Hepatocyte (in vitro differentiated cells): Measurements from ENCODE around the gene PTPRN2. TPM values are rescaled to one million over a fixed set of nuclear protein-coding genes. Genes with fewer than 3 reads are reported as not detected.

Experiments used
- DNase-seq: peaks from one replicate; pipeline ENCODE4 v3.0.0-alpha.2; 2016; ENCODE audit warnings: low spot score
- H2AFZ ChIP-seq: fragments of 200-600 bp; sonication (generic); 2 replicates; pipeline ENCODE4 v1.6.0; 2016; ENCODE audit warnings: antibody characterized with exemption, mild to moderate bottlenecking
- H3K27ac ChIP-seq: fragments of 200-600 bp; sonication (generic); 2 replicates; pipeline ENCODE4 v1.5.1; 2016; ENCODE audit warnings: mild to moderate bottlenecking
- H3K27me3 ChIP-seq: fragments of 200-600 bp; sonication (generic); 2 replicates; pipeline ENCODE4 v1.6.1; 2016
- H3K36me3 ChIP-seq: fragments of 200-600 bp; sonication (generic); replicated peaks from 2 replicates; pipeline ENCODE4 v1.5.1; 2016; ENCODE audit warnings: low read depth; ENCODE audit not compliant: insufficient read depth
- H3K4me1 ChIP-seq: fragments of 200-600 bp; sonication (generic); 2 replicates; pipeline ENCODE4 v1.5.1; 2016; ENCODE audit warnings: mild to moderate bottlenecking, moderate library complexity; ENCODE audit not compliant: insufficient read depth
- H3K4me2 ChIP-seq: fragments of 200-600 bp; sonication (generic); 2 replicates; pipeline ENCODE4 v1.6.0; 2016
- H3K4me3 ChIP-seq: fragments of 200-600 bp; sonication (generic); 2 replicates; pipeline ENCODE4 v1.5.1; 2016; ENCODE audit warnings: mild to moderate bottlenecking
- H3K79me2 ChIP-seq: fragments of 200-600 bp; sonication (generic); 2 replicates; pipeline ENCODE4 v1.6.0; 2017; ENCODE audit warnings: mild to moderate bottlenecking
- H3K9me2 ChIP-seq: fragments of 200-600 bp; sonication (generic); replicated peaks from 2 replicates; pipeline ENCODE4 v1.6.0; 2017; ENCODE audit warnings: mild to moderate bottlenecking; ENCODE audit not compliant: insufficient read depth
- H3K9me3 ChIP-seq: fragments of 200-600 bp; sonication (generic); 2 replicates; pipeline ENCODE4 v1.5.1; 2016; ENCODE audit warnings: low read depth, mild to moderate bottlenecking
- H4K20me1 ChIP-seq: fragments of 200-600 bp; sonication (generic); 2 replicates; pipeline ENCODE4 v1.6.0; 2016; ENCODE audit warnings: mild to moderate bottlenecking; ENCODE audit not compliant: insufficient read depth, poor library complexity, severe bottlenecking
- CTCF ChIP-seq: fragments of 200-600 bp; sonication (generic); IDR thresholded peaks from 2 replicates; pipeline ENCODE4 v1.5.1; 2016; ENCODE audit warnings: antibody characterized with exemption, mild to moderate bottlenecking; ENCODE audit not compliant: poor library complexity
- EZH2 ChIP-seq: fragments of 200-600 bp; sonication (generic); IDR thresholded peaks from 2 replicates; pipeline ENCODE4 v1.6.1; 2016; ENCODE audit warnings: antibody characterized with exemption, mild to moderate bottlenecking, borderline replicate concordance
- EZH2phosphoT487 ChIP-seq: fragments of 200-600 bp; sonication (generic); IDR thresholded peaks from one replicate; pipeline ENCODE4 v1.6.1; 2018; ENCODE audit warnings: antibody characterized with exemption, mild to moderate bottlenecking, low read depth, moderate library complexity; ENCODE audit not compliant: unreplicated experiment, severe bottlenecking
- WGBS: methylation state at CpG from one replicate; pipeline ENCODE4 v1.1.6; 2016; ENCODE audit warnings: low lambda C conversion rate; ENCODE audit errors: missing lambda C conversion rate; 5-methylcytosine and 5-hydroxymethylcytosine counted together
- polyA plus RNA-seq: library from polyadenylated mRNA; unstranded; fragments of >200 nt; fragmentation: Nextera tagmentation; extraction: Ambion mirVana; gene quantifications from 2 replicates; pipeline ENCODE4 v1.2.1, GENCODE V29; 2016
- total RNA-seq: library from RNA; depleted of rRNA; stranded (reverse); fragments of >200 nt; gene quantifications from 2 replicates; pipeline ENCODE4 v1.2.3, GENCODE V29; 2014

PTPRN2 gene
- total and polyA plus RNA-seq, 2 experiments from 2014 or later: 2.1 to 3.3 TPM

- Histone ChIP-seq H3K4me2 (no peak overlapping the region), H3K4me3 (no peak overlapping the region), H3K79me2 (no peaks in the 10 kb centered on the region), H3K27me3 (no peaks in the 10 kb centered on the region), H3K4me1 (peaks cover 6% of the 10 kb centered on the region), H3K9me3 (no peaks in the 10 kb centered on the region), H2AFZ (no peak overlapping the region), H3K36me3 (no peaks in the 10 kb centered on the region), H4K20me1 (no peaks in the 10 kb centered on the region), H3K27ac (no peak overlapping the region), H3K9me2 (no peaks in the 10 kb centered on the region)
- TF ChIP-seq EZH2phosphoT487: no peak
- no peak for TF ChIP-seq EZH2
- no peak for TF ChIP-seq CTCF
- 66% methylated on average over 4 of the region's 4 CpGs for WGBS
- no peak for DNase-seq
These were observed 212.6 kb downstream of the PTPRN2 start for GRCh38 chr7:158375034-158375433.

- no peaks in the 10 kb centered on the region for H3K79me2 ChIP-seq
- 95% methylated on average over 6 of the region's 6 CpGs for WGBS
- no peak overlapping the region for H3K4me2 ChIP-seq
- H2AFZ ChIP-seq: no peak overlapping the region
- H3K4me3 ChIP-seq: no peak overlapping the region
- no peaks in the 10 kb centered on the region for H3K9me2 ChIP-seq
- H3K27ac ChIP-seq: no peak overlapping the region
- DNase-seq: no peak
- no peaks in the 10 kb centered on the region for H4K20me1 ChIP-seq
- H3K9me3 ChIP-seq: no peaks in the 10 kb centered on the region
- no peaks in the 10 kb centered on the region for H3K36me3 ChIP-seq
- TF ChIP-seq EZH2phosphoT487: no peak
- TF ChIP-seq CTCF: no peak
- TF ChIP-seq EZH2: no peak
- H3K27me3 ChIP-seq: no peaks in the 10 kb centered on the region
- H3K4me1 ChIP-seq: peaks cover 6% of the 10 kb centered on the region
These were observed 213.0 kb downstream of the PTPRN2 start for GRCh38 chr7:158374586-158374985.

- Histone ChIP-seq H3K4me3 (no peak overlapping the region), H3K4me1 (peaks cover 6% of the 10 kb centered on the region), H3K27ac (no peak overlapping the region), H2AFZ (no peak overlapping the region), H3K36me3 (no peaks in the 10 kb centered on the region), H3K9me3 (no peaks in the 10 kb centered on the region), H3K9me2 (no peaks in the 10 kb centered on the region), H4K20me1 (no peaks in the 10 kb centered on the region), H3K4me2 (no peak overlapping the region), H3K27me3 (no peaks in the 10 kb centered on the region), H3K79me2 (no peaks in the 10 kb centered on the region)
- no peak for DNase-seq
- TF ChIP-seq CTCF (no peak), EZH2phosphoT487 (no peak), EZH2 (no peak)
- WGBS: 69% methylated on average over 5 of the region's 5 CpGs
These were observed 213.5 kb downstream of the PTPRN2 start for GRCh38 chr7:158374146-158374545.
